ENCODE data around the gene TXNL4A.

- TF ChIP-seq REST (tag by site-specific recombination; IDR thresholded peaks at IDR 0.05): no peak
- TF ChIP-seq CTCF (tag by site-specific recombination; IDR thresholded peaks at IDR 0.05): no peak
- no peak for TF ChIP-seq PATZ1 (tag by site-specific recombination; IDR thresholded peaks at IDR 0.05)
- no peak for TF ChIP-seq ZNF221 (tag by site-specific recombination; IDR thresholded peaks at IDR 0.05; ENCODE audit: borderline replicate concordance)
- TF ChIP-seq GLIS1 (tag by site-specific recombination; IDR thresholded peaks at IDR 0.05): no peak
- TF ChIP-seq ZNF626 (tag by site-specific recombination; IDR thresholded peaks at IDR 0.05): no peak
- TF ChIP-seq ZNF121 (tag by site-specific recombination; IDR thresholded peaks at IDR 0.05): no peak
- no peak for TF ChIP-seq GLI4 (tag by site-specific recombination; IDR thresholded peaks at IDR 0.05)
- no peak for TF ChIP-seq ZBTB6 (tag by site-specific recombination; IDR thresholded peaks at IDR 0.05)
- TF ChIP-seq ZNF274 (IDR thresholded peaks at IDR 0.05; ENCODE audit: low read length): no peak
- TF ChIP-seq ZNF274 (tag by site-specific recombination; IDR thresholded peaks at IDR 0.05; ENCODE audit: borderline replicate concordance): no peak
- TF ChIP-seq PBX3 (CRISPR knock-in tag; IDR thresholded peaks at IDR 0.05): no peak
- TF ChIP-seq ZBTB17 (tag by site-specific recombination; IDR thresholded peaks at IDR 0.05): no peak
Measured at GRCh38 chr18:79961527-79962291, 26.7 kb downstream of the TXNL4A start.

Data from HEK293 (cell line).